GM10266 (cell line): ENCODE results near the gene TCTA.

ENCODE experiments used
- DNase-seq: peaks from one replicate; pipeline ENCODE4 v3.0.0; 2012; ENCODE audit errors: extremely low spot score
- TF ChIP-seq, protein P1 (sequence below): IDR thresholded peaks from 2 replicates; pipeline ENCODE4 v1.5.1; 2012; ENCODE audit warnings: mild to moderate bottlenecking, low read depth; ENCODE audit not compliant: control insufficient read depth, insufficient read depth; ENCODE audit errors: missing control alignments

Gene TCTA

DNA sequence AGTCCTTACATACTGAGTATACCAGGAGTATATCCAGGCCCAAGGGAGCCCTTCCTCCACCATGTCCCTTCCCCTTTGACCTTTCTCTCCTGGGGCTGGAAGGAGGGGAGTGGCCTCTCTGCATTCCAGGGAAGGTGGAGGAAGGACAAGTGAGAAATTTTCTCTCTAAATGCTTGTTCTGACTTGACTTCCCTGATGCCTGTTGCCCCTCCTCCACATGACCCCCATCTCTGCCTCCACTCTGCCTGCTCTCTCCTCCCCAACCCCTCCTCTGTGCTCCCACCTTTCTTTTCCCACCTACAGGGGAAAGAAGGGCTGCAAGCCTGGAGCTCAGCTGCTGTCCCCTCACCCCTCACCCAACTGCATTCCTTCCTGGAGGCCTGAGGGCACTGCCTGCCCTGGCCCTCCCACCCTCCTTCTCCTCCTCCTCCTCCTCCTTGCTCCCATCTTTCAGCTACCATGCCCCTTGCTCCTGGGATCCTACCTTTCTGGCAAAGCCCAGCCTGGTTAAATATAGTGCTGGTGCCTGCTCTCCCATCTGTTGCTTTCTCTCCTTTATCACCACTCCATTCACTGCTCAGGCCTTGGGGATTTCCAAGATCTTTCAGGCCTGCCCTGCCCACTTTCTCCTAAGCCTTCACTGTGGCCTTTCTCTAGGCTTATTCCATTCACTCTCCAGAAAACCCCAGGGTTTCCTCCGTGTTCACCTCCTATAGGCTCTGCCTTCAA is 49.4 kb downstream of the TCTA start:
- TF ChIP-seq, protein P1, sequence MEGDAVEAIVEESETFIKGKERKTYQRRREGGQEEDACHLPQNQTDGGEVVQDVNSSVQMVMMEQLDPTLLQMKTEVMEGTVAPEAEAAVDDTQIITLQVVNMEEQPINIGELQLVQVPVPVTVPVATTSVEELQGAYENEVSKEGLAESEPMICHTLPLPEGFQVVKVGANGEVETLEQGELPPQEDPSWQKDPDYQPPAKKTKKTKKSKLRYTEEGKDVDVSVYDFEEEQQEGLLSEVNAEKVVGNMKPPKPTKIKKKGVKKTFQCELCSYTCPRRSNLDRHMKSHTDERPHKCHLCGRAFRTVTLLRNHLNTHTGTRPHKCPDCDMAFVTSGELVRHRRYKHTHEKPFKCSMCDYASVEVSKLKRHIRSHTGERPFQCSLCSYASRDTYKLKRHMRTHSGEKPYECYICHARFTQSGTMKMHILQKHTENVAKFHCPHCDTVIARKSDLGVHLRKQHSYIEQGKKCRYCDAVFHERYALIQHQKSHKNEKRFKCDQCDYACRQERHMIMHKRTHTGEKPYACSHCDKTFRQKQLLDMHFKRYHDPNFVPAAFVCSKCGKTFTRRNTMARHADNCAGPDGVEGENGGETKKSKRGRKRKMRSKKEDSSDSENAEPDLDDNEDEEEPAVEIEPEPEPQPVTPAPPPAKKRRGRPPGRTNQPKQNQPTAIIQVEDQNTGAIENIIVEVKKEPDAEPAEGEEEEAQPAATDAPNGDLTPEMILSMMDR, result no peak
- no peak for DNase-seq

DNA sequence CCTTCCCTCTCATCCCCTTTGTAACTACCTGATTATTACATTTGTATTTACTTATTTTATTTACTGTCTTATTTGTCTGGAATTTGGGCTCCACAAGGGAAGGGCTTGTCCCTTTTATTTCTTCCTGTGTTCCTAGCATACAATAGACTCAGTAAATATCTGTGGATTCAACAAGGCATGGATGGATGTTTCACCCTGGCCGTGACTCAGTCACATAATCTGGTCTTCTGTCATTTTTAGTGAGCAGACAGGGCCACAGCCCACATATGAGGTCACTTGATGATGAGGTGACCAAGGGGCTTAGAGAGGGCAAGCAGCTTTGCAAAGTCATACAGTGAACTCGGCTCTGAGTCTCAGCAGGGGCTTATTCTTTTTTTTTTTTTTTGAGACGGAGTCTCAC is 50.0 kb downstream of the TCTA start:
- TF ChIP-seq, protein P1, result no peak
- DNase-seq, result no peak

DNA sequence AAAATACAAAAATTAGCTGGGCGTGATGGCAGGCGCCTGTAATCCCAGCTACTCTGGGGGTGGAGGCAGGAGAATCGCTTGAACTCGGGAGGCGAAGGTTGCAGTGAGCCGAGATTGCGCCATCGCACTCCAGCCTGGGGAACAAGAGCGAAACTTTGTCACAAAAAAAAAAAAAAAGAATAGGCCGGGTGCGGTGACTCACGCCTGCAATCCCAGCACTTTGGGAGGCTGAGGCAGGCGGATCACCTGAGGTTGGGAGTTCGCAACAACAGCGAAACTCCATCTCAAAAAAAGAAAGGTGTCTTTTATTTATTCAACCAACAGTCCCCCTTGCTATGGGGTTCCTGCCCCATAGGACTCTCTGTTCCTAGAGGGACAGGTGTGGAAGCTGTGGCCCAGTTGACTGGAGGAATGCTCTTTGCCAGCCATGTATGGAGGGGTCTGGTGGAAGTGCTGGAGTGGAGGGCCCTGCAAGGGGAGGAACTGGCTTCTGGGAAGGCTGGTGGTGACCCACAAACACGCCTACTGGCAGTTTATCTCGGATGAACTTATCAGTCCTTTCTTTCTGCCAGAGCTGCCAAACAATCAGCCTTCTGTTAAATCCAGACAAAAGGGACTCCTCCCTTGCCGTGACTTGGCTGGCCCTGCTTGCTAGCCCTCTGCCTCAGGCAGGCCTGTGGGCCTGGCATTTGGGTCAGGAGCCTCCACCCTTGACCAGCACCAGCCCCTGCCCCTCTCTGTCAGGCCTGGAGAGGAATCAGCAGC is 53.2 kb downstream of the TCTA start:
- DNase-seq, result no peak
- TF ChIP-seq, protein P1, result no peak
